ENCODE measurements around the gene SLC39A11.

- TF ChIP-seq CTCF (IDR thresholded peaks at IDR 0.05) (no peak), EZH2 (IDR thresholded peaks at IDR 0.05) (no peak), EZH2phosphoT487 (IDR thresholded peaks at IDR 0.05) (no peak)
Measured at GRCh38 chr17:72604518-72604917, 488.0 kb downstream of the SLC39A11 start.
